Effector CD8-positive, alpha-beta T cell (primary cell): Measurements from ENCODE around the gene MTMR2.
"Not testable (repeated sequence)": the region's sequence is repeated elsewhere in the genome, so short reads cannot be mapped to it uniquely, and the experiment has no call there.

Source experiments
- DNase-seq: peaks from one replicate; lab custom pipeline; 2025; lab: John Stamatoyannopoulos, UW

MTMR2 gene

DNA sequence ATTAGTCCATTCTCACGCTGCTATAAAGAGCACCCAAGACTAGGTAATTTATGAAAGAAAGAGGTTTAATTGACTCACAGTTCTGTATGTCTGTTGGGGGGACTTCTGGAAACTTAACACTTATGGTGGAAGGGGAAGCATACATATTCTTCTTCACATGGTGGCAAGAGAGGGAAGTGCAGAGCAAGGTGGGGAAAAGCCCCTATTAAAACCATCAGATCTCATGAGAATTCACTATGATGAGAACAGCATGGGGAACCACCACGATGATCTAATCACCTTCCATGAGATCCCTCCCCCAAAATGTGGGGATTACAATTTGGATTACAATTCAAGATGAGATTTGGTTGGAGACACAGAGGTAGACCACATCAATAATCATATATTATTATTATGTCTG is 107.9 kb downstream of the MTMR2 start:
- no peak for DNase-seq

DNA sequence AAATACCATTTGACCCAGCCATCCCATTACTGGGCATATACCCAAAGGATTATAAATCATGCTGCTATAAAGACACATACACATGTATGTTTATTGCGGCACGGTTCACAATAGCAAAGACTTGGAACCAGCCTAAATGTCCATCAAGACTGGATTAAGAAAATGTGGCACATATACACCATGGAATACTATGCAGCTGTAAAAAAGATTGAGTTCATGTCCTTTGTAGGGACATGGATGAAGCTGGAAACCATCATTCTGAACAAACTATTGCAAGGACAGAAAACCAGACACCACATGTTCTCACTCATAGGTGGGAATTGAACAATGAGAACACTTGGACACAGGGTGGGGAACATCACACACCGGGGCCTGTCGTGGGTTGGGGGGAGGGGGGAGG is 112.9 kb downstream of the MTMR2 start:
- not testable (repeated sequence) for DNase-seq

DNA sequence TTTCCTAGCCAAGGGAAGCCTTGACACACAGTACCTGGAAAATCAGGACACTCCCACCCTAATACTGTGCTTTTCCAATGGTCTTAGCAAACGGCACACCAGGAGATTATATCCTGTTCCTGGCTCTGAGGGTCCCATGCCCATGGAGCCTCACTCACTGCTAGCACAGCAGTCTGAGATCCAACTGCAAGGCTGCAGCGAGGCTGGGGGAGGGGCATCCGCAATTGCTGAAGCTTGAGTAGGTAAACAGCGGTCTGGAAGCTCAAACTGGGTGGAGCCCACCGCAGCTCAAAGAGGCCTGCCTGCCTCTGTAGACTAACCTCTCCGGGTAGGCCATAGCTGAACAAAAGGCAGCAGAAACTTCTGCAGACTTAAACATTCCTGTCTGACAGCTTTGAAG is 117.4 kb downstream of the MTMR2 start:
- not testable (repeated sequence) for DNase-seq

DNA sequence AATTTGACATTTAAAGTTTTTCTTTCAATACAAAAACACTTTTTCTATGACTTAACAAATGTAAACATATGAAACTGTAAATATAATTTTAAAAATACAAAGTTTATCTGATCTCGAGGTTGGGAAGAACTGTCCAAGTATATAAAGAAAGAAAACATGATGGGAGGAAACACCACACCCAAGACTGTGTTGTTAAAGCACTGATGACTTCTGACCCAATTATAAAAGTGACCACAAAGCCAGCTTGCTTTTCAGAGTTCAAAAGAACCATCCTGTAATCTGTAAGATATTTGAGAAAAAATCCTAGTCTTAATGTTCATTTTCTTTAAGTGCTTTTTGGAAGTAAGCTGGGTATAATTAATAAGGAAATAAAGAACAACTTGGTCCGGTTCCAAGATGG is 118.0 kb downstream of the MTMR2 start:
- DNase-seq, result no peak

DNA sequence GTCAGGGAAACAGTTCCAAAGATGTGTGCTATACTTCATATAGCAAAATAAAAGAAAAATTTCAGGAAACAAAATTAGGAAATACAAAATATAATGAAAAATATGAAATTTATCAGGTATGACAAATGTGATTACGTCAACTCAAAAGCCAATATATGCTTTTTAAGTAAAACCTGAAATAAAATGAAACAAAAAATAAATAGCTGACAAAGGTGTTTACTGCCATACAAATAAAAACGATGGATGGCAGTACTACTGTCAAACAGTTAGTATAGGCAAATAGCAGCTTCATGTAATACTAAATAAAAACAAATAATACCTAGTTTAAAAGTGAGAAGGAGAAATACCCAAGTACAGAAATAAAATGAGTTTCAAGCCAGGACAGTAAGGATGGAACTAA is 119.9 kb downstream of the MTMR2 start:
- no peak for DNase-seq

DNA sequence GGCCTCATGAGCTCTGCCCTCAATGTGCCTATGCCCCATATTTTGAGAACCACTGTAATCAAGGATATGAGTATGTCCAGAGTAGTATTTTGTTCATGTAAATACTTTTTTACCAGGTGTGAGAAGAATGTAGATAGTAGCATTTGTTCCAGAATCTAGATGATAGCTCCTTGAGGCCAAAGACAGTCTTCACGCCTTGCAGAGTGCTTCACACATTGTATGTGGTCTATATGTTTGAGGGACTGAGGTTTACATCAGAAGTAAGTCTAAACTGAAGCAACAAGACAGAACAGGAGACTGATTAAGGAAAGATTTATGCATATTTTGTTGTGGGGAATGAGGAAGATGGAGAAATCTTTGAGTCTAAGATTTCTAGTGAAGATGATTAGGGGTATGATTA is 121.1 kb downstream of the MTMR2 start:
- DNase-seq, result no peak

DNA sequence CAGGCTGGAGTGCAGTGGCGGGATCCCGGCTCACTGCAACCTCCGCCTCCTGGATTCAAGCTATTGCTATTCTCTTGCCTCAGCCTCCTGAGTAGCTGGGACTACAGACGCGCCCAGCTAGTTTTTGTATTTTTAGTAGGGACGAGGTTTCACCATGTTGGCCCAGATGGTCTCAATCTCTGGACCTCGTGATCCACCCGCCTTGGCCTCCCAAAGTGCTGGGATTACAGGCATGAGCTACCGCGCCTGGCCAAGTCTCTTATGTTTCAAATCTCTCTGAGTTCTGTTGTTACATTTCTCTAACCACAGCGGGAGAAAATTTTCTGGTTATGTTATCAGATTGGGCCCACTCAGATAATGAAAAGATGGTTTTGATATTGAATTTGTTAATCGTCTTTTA is 123.5 kb downstream of the MTMR2 start:
- no peak for DNase-seq

DNA sequence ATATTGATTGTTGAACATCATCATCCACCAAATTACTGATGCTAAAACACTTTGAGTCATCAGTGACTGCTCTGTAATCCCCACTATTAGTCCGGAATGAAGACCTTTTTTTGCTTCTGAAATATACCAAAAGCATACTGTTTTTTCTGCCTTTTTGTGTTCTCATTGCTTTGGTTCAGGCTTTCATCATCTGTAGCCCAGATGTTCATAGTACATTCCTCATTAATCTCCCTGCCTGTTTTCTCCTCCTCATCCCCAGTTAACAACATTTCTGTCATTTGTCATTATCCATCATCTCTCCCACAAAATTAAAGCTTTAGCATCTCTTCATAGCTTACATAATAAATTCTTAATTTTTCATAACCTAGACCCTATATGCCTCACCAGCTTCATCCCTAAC is 124.4 kb downstream of the MTMR2 start:
- DNase-seq, result no peak

DNA sequence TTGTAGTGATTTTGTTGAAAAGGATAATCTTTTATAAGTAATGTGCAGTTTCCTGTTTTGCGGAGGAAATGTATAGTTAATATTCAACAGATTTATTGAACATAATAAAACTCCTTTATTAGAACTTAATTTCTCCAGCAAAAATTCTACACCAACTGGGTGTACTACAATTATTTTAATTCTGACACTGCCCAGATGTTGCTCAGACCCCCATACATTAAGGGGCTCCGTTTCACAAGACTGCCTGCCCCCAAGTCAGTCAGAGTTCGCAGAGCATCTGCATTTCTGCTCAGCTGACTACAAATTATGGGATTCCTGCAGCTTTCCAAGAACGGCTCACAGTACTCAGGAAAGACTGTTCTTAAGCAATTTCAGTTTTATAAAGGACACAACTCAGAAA is 127.4 kb downstream of the MTMR2 start:
- no peak for DNase-seq

DNA sequence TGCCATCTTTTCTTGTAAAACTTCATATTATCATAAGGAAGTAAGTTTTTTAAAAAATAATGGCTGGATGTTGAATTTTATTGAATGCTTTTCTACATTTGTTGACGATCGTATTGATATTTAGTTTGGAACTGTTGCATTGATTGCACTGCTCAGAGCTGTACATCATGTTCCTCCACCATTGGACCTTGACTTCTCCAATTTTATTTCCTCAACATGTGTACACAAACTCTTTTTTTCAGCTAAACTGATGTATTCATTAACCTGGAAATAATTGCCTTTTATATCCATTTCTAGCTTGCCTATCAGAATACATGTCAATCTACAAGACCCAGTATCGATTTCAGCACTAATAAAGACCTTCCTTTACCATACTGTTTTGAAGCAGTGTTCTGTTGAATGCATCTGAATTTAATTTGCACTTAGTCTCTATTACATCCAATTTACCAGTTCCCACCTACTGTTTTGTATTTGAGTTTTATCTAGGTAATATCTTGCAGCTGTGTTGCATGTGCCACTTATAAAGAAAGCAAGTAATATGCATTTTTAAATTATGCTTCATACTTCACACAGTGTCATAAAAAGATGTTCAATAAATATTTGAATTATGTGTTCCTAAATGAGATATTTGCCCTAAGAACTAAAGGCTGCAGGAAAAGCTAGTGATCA is 128.1 kb downstream of the MTMR2 start:
- no peak for DNase-seq

DNA sequence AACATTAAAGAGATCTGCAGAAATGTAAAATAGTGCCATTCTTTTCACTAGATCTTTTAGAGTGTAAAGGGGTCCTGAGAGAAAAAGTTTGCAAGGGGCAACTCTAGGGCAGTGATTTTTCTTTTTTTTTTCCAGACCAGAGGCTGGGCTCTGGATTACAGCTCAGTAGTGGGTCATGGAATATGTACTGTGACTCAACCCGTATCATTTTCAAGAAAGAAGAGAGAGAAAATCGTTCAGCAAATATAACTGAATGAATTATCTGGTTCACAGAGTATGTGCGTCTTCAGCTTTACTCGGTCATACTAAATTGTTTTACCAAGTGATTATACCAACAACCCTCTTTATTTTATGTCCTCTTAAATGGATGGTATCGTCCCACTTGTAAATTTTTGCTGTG is 129.8 kb downstream of the MTMR2 start:
- DNase-seq, result no peak

DNA sequence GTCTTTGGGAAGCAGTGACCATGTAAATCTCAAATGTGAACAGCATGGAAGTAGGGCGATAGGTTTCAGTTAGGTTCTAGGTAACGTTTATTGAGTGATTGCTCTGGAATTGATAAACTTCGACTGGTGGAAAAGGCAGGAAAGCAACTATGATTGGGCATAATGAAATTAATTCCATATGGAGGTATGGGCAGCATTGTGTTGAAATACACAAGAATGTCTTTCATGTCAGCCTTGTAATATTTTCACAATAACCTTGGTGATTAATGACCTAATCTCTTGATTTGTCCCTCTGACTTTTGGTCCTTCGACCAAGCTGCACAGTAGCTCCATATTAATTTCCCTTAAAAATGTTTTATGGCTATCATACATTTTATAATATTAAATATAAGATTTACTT is 130.8 kb downstream of the MTMR2 start:
- no peak for DNase-seq

DNA sequence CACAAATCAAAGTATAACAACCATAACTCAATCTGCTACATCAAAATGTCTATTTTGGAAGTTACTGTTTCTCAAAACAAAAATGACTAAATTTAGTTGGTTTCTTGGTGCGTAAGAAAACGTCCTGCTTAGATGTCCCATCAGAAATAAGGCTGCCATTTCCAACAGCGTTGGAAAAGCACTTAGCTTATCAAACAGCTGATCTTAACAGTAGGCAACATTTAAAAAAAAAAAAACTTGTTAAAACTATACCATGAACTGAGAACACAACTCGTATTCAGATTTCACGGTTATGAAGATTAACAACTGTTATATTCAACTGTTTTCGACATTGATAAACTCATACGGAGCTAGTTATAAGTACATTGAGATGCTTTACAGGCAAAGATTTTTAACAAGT is 131.2 kb downstream of the MTMR2 start:
- DNase-seq, result no peak

DNA sequence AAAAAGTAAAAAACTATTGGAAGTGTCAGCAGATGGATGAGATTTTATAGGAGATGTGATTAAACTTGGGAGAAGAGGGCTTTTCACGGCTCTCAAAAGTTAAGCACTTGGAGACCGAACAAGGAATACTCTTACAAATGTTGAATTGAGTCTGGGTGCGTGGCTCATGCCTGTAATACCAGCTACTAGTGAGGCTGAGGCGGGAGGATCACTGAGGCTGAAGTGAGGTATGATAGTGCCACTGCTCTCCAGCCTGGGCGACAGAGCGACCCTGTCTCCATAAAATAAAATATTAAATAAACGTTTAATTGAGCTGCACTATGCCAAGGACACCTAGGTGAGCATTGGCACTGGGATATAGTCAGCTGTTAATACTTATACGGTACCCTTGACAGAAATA is 131.7 kb downstream of the MTMR2 start:
- DNase-seq, result no peak

DNA sequence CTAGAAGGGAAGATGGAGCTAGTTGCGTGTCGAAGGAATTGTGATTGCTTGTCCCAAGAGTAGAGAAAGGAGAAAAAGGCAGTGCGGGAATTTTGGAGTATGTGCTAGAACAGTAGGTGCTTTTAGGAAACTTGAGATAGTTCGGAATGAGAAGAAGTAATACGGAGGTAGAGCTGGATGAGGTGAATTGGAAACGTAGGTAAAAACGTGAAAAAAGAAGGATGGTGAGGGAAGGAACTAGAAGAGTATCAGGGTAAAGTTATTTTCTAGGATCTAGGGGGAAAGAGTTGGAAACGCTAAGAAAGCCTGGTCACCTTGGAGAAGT is 132.2 kb downstream of the MTMR2 start:
- no peak for DNase-seq

DNA sequence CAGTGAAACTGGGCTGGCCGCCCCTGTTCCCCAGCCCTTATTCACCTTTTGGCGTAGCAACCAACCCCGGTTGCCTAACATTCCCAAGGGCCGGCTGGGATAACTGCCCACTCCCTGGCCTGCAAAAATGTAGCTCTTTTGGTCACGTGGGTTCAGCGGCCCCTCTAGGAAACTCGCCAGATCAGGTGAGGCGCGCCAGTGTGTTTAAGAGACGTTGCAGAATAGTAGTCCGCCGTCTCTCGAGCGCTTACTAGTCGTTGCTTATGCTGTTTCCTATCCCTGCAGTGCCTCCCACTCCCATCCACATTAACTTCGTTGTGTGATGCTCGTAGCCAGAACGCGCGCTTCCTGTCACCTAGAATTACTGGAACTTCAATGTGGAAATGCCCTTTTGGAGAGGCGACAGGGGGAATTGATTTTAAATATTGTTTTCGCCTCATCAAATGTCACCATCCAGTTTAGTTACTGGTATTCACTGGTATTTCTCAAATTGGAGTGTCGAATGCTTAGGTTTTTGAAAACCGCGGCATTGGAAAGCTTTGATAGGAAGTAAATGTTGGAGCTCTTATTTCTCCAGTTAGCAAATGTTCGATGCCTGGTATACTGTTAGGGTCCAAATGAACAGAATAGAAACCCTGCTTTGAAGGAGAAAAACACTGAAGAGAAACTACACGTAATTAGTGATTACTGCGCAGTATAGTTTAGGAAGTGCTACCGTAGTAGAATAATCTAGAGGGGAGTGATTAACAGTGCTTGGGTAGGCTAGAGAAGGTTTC is 132.8 kb downstream of the MTMR2 start:
- peak; percentile 26 for DNase-seq

DNA sequence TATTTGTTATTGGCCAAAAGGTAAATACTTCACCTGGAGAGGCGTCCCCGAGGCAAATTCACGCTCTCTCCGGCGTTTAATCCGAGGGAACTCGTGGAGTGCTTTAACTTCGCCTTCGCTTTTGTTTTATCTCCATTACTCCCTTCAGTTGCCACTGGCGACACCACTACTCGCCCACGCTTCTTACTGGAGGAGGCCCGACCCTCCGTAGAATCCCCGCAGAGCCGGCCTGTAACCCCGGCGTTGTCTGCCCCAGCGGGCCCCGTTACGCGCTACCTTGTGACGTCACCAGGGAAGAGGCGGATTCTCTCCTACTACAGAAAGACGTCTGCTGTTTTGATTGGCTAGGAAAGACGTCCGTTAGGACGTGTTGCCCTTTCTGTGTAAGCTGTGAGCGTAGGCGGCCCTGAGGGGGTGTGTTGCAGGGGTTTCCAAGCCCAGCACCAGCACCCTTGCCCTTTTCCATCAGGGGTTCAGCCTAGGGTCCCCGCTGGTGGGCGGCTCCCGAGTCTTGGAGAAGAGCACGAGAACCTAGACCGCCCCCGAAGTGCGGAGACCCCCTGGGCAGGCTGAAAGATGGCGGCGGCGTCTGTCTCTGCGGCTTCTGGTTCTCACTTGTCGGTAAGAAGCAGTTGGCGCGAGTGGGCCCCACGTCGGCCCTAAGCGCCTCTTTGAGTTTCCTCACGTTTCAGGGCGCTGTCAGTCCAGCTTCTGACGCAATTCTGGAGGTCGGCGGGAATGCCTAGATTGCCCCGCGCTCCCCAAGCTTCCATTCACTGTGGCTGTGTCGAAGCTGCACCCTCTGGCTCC is 133.6 kb downstream of the MTMR2 start, which contains the start of gene CEP57:
TSS of gene CEP57 (plus strand) at position 376 of the 810 bp plus-strand sequence. CDS start at position 577, 201 bp downstream.
- peak; percentile 88 for DNase-seq

DNA sequence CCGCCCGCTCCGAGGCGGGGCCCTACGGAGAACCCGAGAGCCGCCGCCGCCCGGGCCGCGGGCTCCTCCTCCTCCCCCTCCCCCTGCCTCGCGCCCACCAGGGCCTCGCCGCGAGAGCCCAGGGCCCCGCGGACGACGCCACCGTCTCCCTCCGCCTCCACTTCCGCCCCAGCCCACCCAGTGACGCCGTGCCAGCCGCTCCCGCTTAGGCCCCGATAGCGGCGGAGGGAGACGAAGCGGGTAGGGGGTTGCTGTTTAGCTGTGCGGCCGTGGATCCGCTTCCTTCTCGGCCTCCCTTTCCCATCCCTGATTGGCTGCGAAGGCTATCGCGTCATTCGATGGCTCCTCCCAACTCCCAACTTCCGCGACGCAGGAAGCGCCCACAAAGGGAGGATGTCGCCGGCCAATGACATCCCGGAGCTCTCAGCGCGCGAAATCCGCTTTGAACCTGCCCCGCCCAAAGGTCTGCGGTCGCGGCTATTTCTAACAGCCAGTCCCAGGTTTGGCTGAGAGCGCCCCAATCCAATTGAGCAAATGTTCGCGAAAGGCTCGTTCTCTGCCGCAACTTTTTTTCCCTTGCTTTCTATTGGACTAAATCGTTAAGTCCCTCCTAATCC is 134.3 kb downstream of the MTMR2 start, which contains the start of gene FAM76B:
TSS of gene FAM76B (minus strand) at position 277 of the 617 bp plus-strand sequence. CDS start 304 bp downstream, outside the sequence.
- peak; percentile 98 for DNase-seq

DNA sequence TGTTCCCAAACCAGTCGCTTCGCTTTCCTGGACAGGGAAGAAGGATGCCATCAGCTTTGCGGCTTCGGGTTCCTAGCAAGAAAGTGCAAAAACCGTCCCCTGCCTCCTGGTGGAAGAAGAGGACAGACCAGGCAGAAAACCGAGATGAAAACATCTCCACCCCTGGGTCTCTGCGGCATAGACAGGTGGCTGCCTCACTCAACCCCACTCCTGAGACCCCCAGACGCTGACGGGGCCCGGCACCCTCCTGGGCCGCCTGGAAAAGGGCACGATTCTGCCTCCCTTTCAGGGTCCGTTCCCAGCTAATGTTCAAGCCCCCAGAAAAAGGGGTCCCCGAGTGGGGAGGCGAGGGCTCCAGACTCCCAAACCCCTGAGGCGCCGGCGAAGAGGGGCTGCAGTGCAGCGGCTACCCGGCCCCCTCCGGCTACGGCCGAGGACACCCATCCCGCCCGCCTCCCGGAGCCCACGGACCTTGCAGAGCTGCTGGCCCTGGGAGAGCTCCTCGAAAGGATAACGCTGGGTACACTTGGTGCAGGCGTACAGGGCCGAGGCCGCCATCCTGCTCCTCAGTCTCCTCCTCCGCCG is 134.9 kb downstream of the MTMR2 start:
- peak; percentile 41 for DNase-seq
